SHP77 treated with DMSO at 0.1 percent for 48 hours (cell line): Measurements from ENCODE around the gene RAET1E.
"Not testable (repeated sequence)": the region's sequence is repeated elsewhere in the genome, so short reads cannot be mapped to it uniquely, and the experiment has no call there.

Experiments used
- DNase-seq: peaks from one replicate; lab custom pipeline; 2025; lab: John Stamatoyannopoulos, UW

The RAET1E gene

DNA sequence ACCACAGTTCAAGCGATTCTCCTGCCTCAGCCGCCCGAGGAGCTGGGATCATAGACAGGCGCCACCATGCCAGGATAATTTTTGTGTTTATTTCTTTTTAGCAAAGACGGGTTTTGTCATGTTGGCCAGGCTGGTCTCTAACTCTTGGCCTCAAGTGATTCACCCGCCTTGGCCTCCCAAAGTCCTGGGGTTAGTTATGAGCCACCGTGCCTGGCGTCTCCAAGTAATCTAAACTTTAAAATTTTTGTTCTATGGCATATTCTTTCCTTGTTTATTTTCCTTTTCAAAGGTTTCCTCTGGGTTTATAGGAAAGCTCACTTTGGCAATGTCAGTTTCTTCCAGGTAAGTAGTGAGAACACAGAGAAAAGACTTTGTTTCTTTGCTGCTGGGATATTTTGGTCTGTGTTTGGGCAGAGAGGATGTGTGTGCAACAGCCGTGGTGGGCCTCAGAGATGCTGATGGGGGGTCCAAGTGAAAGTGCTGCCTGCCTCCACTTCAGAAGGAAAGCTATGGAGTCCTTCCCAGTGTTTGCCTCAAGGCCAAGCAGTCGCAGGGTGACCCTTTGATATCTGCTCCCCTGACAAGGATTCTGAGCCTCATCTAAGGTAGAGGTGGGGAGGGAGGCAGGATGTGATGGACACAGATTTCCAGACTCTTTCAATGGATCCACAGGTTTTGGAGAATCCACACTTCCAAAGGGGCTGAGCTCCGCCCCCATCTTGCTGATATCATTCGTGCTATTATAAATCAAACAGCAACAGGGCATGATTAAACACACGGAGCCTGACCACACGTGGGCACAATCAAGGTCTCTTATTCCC is 36.1 kb downstream of the RAET1E start:
- DNase-seq: no peak

DNA sequence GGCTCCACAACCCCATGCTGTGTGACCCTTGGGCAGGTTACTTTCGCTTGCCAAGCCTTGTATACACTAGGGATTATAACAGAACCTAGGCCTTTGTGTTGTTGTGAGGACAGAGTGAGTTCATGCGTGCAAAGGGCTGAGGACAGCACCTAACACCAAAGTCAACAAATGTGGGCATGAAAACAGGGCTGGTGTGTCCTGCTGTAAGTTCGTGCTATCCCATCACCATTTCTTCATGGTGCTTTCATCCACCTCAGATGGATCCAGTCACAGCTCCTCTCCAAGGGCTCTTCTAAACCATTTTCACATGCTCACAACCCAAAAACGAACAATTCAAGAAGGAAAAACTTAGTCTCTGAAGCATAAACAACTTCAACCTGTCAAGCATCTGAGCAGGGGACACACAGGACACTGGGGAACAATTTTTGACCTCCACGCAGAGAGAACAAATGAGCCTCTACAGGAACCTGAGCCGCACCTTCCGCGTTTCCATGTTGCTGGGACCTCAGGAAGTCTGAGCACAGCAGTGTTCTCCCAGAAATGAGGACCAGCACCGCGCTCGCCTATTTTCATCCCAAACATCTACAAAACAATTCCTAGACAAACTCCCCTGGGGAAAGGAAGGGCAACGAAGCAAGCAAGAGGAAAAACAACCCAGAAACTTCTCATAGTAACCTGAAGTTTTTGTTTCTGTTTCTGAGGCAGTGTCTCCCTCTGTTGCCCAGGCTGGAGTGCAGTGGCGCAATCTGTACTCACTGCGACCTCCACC is 36.9 kb downstream of the RAET1E start:
- DNase-seq: peak; percentile 13

DNA sequence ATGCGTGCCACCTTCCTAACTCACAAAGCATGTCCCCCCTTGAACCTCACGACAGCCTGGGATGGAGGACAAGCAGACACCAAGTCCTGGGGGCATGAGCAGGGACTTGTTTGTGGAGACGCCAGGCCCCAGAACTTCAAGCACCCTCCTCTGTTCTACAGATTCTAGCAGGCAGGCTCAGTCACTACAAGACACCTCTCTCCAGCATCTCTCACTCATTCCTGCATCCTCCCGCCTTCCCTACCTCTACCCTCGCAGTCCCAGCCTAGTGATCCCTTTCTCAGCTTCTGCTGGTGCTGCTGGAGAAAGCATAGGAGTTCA is 37.4 kb downstream of the RAET1E start:
- no peak for DNase-seq

DNA sequence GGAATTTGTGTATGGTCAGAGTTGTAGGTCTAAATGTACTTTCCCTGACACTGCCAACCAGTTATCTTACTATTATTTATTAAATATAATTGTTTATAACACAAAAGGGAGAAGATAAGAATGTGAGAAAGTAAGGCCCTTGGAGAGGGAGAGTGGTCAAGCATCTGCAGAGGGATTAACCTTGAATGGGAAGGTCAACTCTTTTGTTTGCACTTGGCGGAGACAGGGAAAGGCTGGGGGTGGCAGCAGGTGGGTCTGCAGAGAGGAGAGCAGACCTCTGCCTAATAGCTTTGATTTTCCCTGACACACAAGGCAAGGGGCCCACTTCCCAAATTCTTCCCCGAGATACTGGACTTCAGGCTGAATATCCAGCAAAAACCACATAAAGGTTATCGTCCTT is 38.0 kb downstream of the RAET1E start:
- peak; percentile 33 for DNase-seq

DNA sequence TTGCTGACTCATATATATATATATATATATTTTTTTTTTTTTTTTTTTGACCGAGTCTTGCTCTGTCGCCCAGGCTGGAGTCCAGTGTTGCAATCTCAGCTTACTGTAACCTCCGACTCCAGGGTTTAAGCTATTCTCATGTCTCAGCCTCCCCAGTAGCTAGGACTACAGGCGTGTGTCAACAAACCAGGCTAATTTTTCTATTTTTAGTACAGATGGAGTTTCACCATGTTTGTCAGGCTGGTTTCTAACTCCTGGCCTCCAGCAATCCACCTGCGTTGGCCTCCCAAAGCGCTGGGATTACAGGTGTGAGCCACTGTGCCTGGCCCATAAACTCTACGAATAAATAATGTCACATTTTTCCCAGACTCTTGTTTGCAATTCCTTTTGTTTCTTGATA is 38.5 kb downstream of the RAET1E start:
- DNase-seq: peak; percentile 50

DNA sequence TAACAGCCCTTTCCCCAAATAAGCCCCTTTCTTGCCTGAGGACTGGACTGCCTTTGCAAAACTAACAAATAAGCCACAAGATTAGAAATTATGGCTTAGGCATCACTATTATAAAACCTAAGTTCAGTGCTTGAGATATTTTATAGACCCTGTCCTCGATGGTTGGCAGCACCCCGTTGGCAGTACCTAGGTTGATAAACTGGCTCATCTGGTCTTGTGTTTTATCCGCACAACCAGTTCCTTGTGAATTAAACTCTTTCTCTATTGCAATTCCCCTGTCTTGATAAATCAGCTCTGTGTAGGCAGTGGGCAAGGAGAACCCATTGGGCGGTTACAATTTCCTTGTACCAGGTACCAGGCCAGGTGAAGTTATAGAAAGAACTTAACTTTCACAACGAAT is 40.4 kb downstream of the RAET1E start:
- DNase-seq: no peak

DNA sequence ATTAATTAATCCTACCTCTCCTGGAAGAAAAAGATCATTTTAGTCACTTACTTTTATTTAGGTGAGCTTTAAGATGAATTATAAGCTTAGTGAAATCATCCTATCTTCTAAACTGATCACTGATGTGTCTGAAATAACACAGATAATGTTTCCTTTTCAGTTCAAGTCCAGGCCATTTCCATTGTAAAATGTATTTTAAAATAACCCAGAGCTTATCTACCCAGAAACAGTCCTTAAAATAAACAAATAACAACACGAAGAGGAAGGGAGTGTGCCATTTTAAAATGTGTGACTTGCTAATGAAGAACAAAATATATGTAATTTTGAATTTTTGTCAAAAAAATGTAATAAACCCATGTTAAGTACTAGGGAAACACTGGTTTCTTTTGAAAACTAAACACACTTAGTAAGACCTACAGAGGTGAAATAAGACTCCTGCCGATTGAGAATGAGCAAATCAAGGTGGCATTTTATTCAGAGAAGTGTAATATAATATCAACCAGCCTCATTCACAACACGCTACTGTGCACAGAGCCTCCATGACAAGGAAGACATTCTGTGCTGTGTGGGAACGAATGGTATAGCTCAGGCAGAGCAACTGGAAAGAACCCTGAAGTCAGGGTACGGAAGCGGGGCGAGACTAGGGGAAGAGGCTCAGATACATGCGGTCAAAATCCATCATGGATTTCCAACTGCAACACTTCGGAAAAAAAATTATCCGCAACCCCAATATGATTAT is 41.5 kb downstream of the RAET1E start:
- DNase-seq: no peak

DNA sequence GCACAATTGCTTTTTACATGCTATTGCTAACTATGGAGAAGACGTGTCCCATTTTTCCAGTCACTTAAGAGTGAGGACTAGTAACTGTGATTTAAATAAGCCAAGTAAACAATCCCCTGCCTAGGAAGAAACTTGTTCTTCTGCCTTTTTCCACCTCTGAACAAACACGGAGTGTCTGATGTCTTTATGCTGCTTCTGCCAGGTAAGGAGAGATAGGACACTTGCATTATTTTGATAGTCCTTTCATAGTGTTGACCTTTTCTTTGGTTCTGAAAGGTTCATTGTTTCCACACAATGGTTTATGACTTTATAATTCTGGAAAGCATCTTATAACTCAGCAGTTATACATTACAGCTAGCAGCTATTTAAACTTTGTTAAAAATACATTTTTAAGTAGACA is 42.2 kb downstream of the RAET1E start:
- no peak for DNase-seq

DNA sequence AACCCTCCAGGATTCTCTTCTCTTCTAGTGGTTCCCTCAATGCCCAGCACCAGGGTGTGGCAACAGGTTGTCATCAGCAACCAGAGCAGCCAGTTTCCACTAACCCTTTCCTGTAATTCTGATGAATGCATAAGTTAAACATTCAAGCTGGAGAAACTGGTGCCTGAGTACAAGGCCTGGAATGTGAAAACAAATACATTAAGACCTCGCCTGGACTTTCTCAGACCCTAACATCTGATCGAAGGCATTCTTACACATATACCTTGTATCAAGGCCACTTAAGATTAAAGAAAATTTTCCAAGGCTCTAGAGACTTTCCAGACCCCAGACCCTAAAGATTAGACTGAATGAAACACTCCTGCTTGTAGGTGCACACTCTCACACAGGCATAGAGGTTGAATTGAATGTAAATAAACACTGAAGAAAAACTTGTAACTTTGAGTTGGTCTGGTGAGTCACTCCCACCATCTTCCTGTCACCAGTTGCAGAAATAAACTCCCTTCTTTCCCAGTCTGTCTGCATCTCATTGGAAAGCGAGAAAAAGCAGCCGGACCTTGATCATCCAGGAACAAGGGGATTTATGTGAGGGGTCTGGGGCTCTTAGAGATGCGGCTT is 42.8 kb downstream of the RAET1E start:
- no peak for DNase-seq

DNA sequence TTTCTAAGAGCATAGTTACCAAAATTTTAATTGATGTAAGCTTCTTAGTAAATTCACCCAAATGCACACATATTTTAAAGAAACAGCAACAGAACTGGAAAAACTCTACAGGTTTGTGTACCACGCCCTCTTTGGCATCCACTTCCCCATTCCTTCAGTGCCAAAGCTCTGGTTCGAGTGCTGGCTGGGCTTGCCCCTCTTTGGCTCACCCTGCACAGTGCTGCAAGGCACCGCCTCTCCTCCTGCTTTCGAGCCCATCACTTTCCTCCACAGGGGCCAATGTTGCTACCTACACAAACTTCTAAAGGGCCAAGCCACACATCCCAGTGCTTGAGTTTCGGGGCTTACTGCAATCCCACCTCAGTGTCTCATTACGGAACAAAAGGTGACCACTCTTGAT is 43.4 kb downstream of the RAET1E start:
- DNase-seq: no peak

DNA sequence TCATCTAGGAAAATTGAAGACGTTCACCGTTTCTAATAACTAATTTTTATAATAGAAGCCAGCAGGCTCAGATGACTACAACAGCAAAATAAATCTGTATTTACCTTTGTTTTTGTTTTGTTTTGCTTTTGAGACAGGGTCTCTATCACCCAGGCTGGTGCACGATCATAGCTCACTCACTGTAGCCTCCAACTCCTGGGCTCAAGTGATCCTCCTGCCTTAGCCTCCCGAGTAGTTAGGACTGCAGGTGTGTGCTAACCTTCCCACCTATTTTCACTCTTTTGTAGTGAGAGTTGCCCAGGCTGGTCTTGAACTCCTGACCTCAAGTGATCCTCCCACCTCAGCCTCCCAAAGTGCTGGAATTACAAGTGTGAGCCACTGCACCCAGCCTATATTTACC is 43.9 kb downstream of the RAET1E start:
- DNase-seq: not testable (repeated sequence)

DNA sequence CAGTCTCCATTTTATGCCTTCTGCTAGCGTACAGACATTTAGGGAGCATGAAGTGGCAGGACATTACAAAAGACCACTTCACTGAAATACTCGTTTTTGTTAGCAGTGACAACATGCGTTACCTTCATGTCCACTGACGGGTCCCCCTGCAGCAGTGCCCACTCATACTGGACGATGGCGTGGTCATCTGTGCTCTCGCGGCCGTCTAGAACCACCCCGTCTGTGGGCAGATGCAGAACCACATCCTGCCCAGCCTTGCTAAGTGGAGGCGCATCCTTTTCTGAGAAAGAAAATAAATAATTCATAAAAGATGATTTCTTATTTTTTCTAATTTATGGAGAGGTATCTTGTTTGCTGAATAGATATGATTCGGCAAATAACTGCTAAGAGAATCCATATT is 45.0 kb downstream of the RAET1E start:
- no peak for DNase-seq

DNA sequence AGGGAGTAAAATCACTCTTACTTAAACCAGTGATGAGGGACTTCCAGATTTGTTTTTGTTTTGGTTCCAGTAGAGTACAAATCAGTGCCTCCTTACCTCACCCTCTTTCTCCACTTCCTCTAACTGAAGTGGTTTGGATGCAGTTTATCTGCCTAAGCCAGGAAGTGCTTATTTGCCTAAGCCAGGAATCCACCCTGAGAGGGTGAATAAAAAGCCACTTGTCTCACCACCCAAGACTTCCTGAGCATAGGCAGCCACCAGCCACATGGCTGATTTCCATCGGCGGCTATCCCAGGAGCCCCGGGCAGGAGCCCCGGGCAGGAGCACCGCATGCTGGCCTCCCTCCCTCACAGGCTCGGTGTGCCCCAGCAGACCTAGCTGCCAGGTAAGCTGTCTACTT is 45.7 kb downstream of the RAET1E start:
- DNase-seq: no peak

DNA sequence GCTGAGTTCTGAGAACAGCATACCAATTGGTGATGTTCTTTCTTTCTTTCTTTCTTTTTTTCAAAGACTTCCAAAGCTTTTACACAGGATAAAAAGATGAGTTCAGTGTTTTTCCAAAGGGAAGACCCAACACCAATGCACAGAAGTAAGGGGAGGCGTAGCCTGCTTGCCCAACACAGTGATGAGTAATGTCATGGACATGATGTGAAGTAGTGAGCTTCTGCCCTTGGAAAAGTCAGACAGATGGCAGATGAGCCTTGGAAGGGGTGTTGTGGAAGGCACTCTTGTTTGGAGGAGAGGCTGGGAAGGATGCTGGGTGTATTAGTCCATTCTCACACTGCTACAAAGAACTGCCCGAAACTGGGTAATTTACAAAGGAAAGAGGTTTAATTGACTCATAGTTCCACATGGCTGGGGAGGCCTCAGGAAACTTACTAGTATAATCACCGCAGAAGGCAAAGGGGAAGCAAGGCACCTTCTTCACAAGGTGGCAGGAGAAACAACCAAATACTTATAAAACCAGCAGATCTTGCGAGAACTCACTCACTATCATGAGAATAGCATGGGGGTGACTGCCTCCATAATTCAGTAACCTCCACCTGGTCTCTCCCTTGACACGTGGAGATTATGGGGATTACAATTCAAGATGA is 46.3 kb downstream of the RAET1E start:
- no peak for DNase-seq

DNA sequence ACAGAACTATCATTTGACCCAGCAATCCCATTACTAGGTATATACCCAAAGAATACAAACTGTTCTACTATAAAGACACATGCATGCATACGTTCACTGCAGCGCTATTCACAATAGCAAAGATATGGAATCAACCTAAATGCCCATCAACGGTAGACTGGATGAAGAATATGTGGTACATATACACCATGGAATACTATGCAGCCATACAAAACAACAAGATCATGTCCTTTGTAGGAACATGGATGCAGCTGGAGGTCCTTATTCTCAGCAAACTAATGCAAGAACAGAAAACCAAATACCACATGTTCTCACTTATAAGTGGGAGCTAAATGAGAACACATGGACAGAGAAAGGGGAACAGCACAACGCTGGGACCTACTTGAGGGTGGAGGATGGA is 49.6 kb downstream of the RAET1E start:
- DNase-seq: not testable (repeated sequence)
